Heart left ventricle (tissue), 16 donors: ENCODE results near the gene OR2L2. TPM values are rescaled to one million over a fixed set of nuclear protein-coding genes. Genes with fewer than 3 reads are reported as not detected.
"Not testable (repeated sequence)": the region's sequence is repeated elsewhere in the genome, so short reads cannot be mapped to it uniquely, and the experiment has no call there.

Source experiments
- ATAC-seq, 4 donors: fragments of 200-7000 bp; cut with Tn5 transposase; one replicate each; pipeline ENCODE4 v1.9.1; 2020 to 2022; ENCODE audit warnings: moderate library complexity in 4 of 4, mild to moderate bottlenecking in 3 of 4, moderate number of reproducible peaks in 1 of 4
- DNase-seq, 5 donors: peaks; one replicate each; pipeline ENCODE4 v3.0.0-alpha.2; 2020
- H3K27ac ChIP-seq, 12 donors: fragments of 200-600 bp; sonication (generic) in 4 of 12; one replicate each; pipeline versions ENCODE4 v1.5.0 to v1.8.0; 2016 to 2022; ENCODE audit warnings: mild to moderate bottlenecking in 2 of 12
- H3K27me3 ChIP-seq, 9 donors: fragments of 200-600 bp; sonication (generic) in 2 of 9; one replicate each; pipeline versions ENCODE4 v1.5.1 to v1.8.0; 2016 to 2022; ENCODE audit warnings: mild to moderate bottlenecking in 3 of 9
- H3K36me3 ChIP-seq, 9 donors: fragments of 200-600 bp; sonication (generic) in 2 of 9; one replicate each; pipeline versions ENCODE4 v1.5.0 to v1.8.0; 2018 to 2022; ENCODE audit warnings: mild to moderate bottlenecking in 2 of 9
- H3K4me1 ChIP-seq, 12 donors: fragments of 200-600 bp; sonication (generic) in 4 of 12; one replicate each; pipeline versions ENCODE4 v1.5.0 to v1.8.0; 2016 to 2022; ENCODE audit warnings: mild to moderate bottlenecking in 3 of 12
- H3K4me3 ChIP-seq, 12 donors: fragments of 200-600 bp; sonication (generic) in 4 of 12; one replicate each; pipeline versions ENCODE4 v1.5.0 to v1.8.0; 2017 to 2022; ENCODE audit warnings: mild to moderate bottlenecking in 9 of 12, moderate library complexity in 4 of 12
- H3K9me3 ChIP-seq, 12 donors: fragments of 200-600 bp; sonication (generic) in 4 of 12; one replicate each; pipeline versions ENCODE4 v1.5.0 to v1.8.0; 2016 to 2022; ENCODE audit warnings: mild to moderate bottlenecking in 1 of 12
- CTCF ChIP-seq, 12 donors: fragments of 200-600 bp; sonication (generic) in 4 of 12; IDR thresholded peaks; one replicate each; pipeline versions ENCODE4 v1.5.0 to v1.8.0; 2018 to 2022; ENCODE audit warnings: antibody characterized with exemption in 12 of 12, mild to moderate bottlenecking in 5 of 12
- POLR2A ChIP-seq, 2 donors: fragments of 450-650 bp; IDR thresholded peaks; one replicate each; pipeline ENCODE4 v1.6.1; 2017; ENCODE audit warnings: antibody characterized with exemption in 2 of 2, mild to moderate bottlenecking in 2 of 2, moderate library complexity in 2 of 2
- WGBS, 4 donors: extraction: QIAGEN DNeasy Blood & Tissue Kit in 2 of 4; methylation state at CpG; one replicate each; pipeline versions ENCODE4 v1.1.5 to v1.1.7; 2013 to 2018; 5-methylcytosine and 5-hydroxymethylcytosine counted together
- intact Hi-C, 10 donors: fragments of 100-400 bp; cut with DNase I; formaldehyde crosslinking; loops; one replicate each; pipeline versions ENCODE4 v1.11.1 to v1.14.2; 2022
- polyA plus RNA-seq, 2 donors: library from polyadenylated mRNA; stranded (reverse); fragments of 200-250 nt; gene quantifications; one replicate each; pipeline ENCODE4 v1.2.3, GENCODE V29; 2013
- total RNA-seq, 9 donors: library from RNA; depleted of rRNA in 2 of 9; stranded (reverse); fragments of >200 nt in 2 of 9; fragmentation: NEBNext Ultra II Directional in 3 of 9; extraction: Animal tissue kit (Norgen Biotek cat#: 25700) in 3 of 9; gene quantifications; one replicate each; pipeline versions ENCODE4 v1.1.0 to v1.2.4, GENCODE V29; 2016 to 2023
- donor health status: ischemic (EF 13 %, LVEDD 7.1; RV severe dilation, severe dysfunction).
- donor health status: healthy with polysubstance abuse.
- donor health status: DM: no; HTN: yes; CAD: no.
- donor health status: DM: no; HTN: no; CAD: no.
- donor health status: ischemic (EF 25% LVEDD 6.9; RV normal size, moderate dysfunction).
- donor health status: ischemic (EF 25% LVEDD 5.7; RV mildly dilated, moderate dysfunction).
- donor health status: healthy.
- donor health status: DM: yes; HTN: yes; CAD: no.
- donor health status: ischemic (EF 35%, LVEDD 5.7; RV mildly dilated, moderate dysfunction).
- donor health status: nonischemic (EF 11% LVEDD 7.7; RV severe dilation, severe dysfunction).
- donor health status: DM: yes; HTN: yes; CAD: no.
- donor health status: PGD.
- donor health status: ischemic (EF 29% LVEDD 5.4; RV normal size, mild dysfunction).
- donor health status: nonischemic (EF 23%, LVEDD 6.1; RV moderate dilation, normal function).

OR2L2 gene
- total and polyA plus RNA-seq, 11 donors, result 0.07 TPM; not detected in 10

- Histone ChIP-seq H3K27me3 (no peaks in the 10 kb centered on the region), H3K9me3 (peaks cover 0 to 22% (median 1%) of the 10 kb centered on the region in 12 donors), H3K27ac (no peak overlapping the region), H3K36me3 (no peaks in the 10 kb centered on the region), H3K4me3 (no peak overlapping the region), H3K4me1 (no peaks in the 10 kb centered on the region)
- ATAC-seq (no peak), DNase-seq (no peak)
- WGBS, 4 donors, result 49 to 64% (median 55%) methylated on average over 2 of the region's 2 CpGs
- no peak for TF ChIP-seq POLR2A (IDR thresholded peaks at IDR 0.05)
- no peak for TF ChIP-seq CTCF (IDR thresholded peaks at IDR 0.05)
- intact Hi-C loops, result no loop called here
Measured at GRCh38 chr1:248055261-248055660, 25.4 kb downstream of the OR2L2 start.

- ATAC-seq, result no peak
- Histone ChIP-seq H3K27me3 (no peaks in the 10 kb centered on the region), H3K9me3 (peaks cover 0 to 4% (median 0%) of the 10 kb centered on the region in 12 donors), H3K36me3 (no peaks in the 10 kb centered on the region), H3K4me3 (no peak overlapping the region), H3K4me1 (no peaks in the 10 kb centered on the region), H3K27ac (no peak overlapping the region)
- TF ChIP-seq POLR2A (IDR thresholded peaks at IDR 0.05), result no peak
- intact Hi-C loops, result no loop called here
- no peak for DNase-seq
- WGBS, 4 donors, result 63 to 69% (median 65%) methylated on average over 2 of the region's 2 CpGs
Measured at GRCh38 chr1:248065071-248065470, 35.2 kb downstream of the OR2L2 start.

DNA sequence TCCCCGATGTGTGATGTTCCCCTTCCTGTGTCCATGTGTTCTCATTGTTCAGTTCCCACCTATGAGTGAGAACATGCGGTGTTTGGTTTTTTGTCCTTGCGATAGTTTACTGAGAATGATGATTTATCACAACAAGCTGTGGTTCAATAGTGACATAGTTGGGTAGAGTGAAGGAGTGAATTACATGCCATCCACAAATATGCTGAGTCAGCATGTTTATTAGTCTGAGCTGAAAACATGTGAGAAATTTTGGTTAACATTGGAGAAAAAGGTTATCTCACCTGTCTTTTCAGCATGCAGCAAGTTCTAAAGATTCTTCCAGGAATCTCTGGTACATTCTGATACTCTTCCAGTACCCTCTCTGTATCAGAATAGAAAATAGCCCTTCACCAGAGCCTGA is 35.7 kb downstream of the OR2L2 start:
- Histone ChIP-seq H3K27me3 (no peaks in the 10 kb centered on the region), H3K4me3 (no peak overlapping the region), H3K27ac (no peak overlapping the region), H3K36me3 (no peaks in the 10 kb centered on the region), H3K9me3 (peaks cover 0 to 4% (median 0%) of the 10 kb centered on the region in 12 donors), H3K4me1 (no peaks in the 10 kb centered on the region)
- TF ChIP-seq CTCF (IDR thresholded peaks at IDR 0.05) (no peak), POLR2A (IDR thresholded peaks at IDR 0.05) (no peak)
- DNase-seq, result no peak
- intact Hi-C loops, result no loop called here
- 93 to 98% (median 96%) methylated on average over 3 of the region's 3 CpGs for WGBS, 4 donors
- ATAC-seq, result no peak

GRCh38 chr1:248083864-248084263 is 54.0 kb downstream of the OR2L2 start:
- WGBS, 4 donors, result 75 to 86% (median 80%) methylated on average over 4 to 12 of the region's 17 CpGs
- H3K9me3 ChIP-seq, intact Hi-C loops, H3K27me3 ChIP-seq, H3K27ac ChIP-seq, H3K4me1 ChIP-seq, ATAC-seq, H3K4me3 ChIP-seq, H3K36me3 ChIP-seq, DNase-seq: not testable (repeated sequence)

Other genes with a start within 250 kb of the OR2L2 start
- not detected for gene OR14A16, start 206.0 kb upstream of the OR2L2 start, total RNA-seq
- not detected for gene OR14A16, start 206.0 kb upstream of the OR2L2 start, polyA plus RNA-seq
- gene OR11L1, start 188.2 kb upstream of the OR2L2 start, total RNA-seq, result not detected
- gene OR11L1, start 188.2 kb upstream of the OR2L2 start, polyA plus RNA-seq, result not detected
- 1 to 10 TPM in 2 of 9 donors, under 1 TPM in 6, not detected in 1; 0.15 to 9.6 (median 0.37) TPM for gene TRIM58, start 172.9 kb upstream of the OR2L2 start, total RNA-seq
- gene TRIM58, start 172.9 kb upstream of the OR2L2 start, polyA plus RNA-seq, result under 1 TPM in 1 of 2 donors, not detected in 1; 0.11 TPM
- gene OR2W3, start 134.5 kb upstream of the OR2L2 start, total RNA-seq, result 1 to 10 TPM in 1 of 9 donors, under 1 TPM in 1, not detected in 7; 0.91 to 1.7 TPM
- not detected for gene OR2W3, start 134.5 kb upstream of the OR2L2 start, polyA plus RNA-seq
- not detected for gene OR2T8, start 109.8 kb upstream of the OR2L2 start, total RNA-seq
- gene OR2T8, start 109.8 kb upstream of the OR2L2 start, polyA plus RNA-seq, result not detected
- not detected for gene OR2AJ1, start 105.2 kb upstream of the OR2L2 start, total RNA-seq
- not detected for gene OR2AJ1, start 105.2 kb upstream of the OR2L2 start, polyA plus RNA-seq
- gene OR2L8, start 81.2 kb upstream of the OR2L2 start, total RNA-seq, result not detected
- gene OR2L8, start 81.2 kb upstream of the OR2L2 start, polyA plus RNA-seq, result not detected
- gene OR2AK2, start 64.8 kb upstream of the OR2L2 start, total RNA-seq, result under 1 TPM in 1 of 9 donors, not detected in 8; 0.25 TPM
- gene OR2AK2, start 64.8 kb upstream of the OR2L2 start, polyA plus RNA-seq, result not detected
- not detected for gene OR2L5, start 16.4 kb upstream of the OR2L2 start, total RNA-seq
- gene OR2L5, start 16.4 kb upstream of the OR2L2 start, polyA plus RNA-seq, result not detected
- gene OR2L3, start 16.8 kb downstream of the OR2L2 start, total RNA-seq, result not detected
- not detected for gene OR2L3, start 16.8 kb downstream of the OR2L2 start, polyA plus RNA-seq
- not detected for gene OR2L13, start 65.1 kb downstream of the OR2L2 start, total RNA-seq
- not detected for gene OR2L13, start 65.1 kb downstream of the OR2L2 start, polyA plus RNA-seq
- gene OR2M5, start 115.1 kb downstream of the OR2L2 start, total RNA-seq, result not detected
- not detected for gene OR2M5, start 115.1 kb downstream of the OR2L2 start, polyA plus RNA-seq
- gene OR2M2, start 144.8 kb downstream of the OR2L2 start, total RNA-seq, result not detected
- not detected for gene OR2M2, start 144.8 kb downstream of the OR2L2 start, polyA plus RNA-seq
- gene OR2M3, start 167.2 kb downstream of the OR2L2 start, total RNA-seq, result not detected
- gene OR2M3, start 167.2 kb downstream of the OR2L2 start, polyA plus RNA-seq, result not detected
- gene OR2M4, start 201.3 kb downstream of the OR2L2 start, total RNA-seq, result not detected
- gene OR2M4, start 201.3 kb downstream of the OR2L2 start, polyA plus RNA-seq, result not detected
- gene OR2T33, start 247.9 kb downstream of the OR2L2 start, total RNA-seq, result not detected
- gene OR2T33, start 247.9 kb downstream of the OR2L2 start, polyA plus RNA-seq, result not detected